Activated CD8-positive, alpha-beta T cell treated with anti-CD3 and anti-CD28 coated beads, Interleukin-2, amount 10 ng/mL, durations not matched to agents 7 days and 5 days (primary cell): ENCODE data around the gene B3GALT6. TPM values are rescaled to one million over a fixed set of nuclear protein-coding genes. Genes with fewer than 3 reads are reported as not detected.

Experiments used
- ATAC-seq: fragments of 150-1000 bp; cut with Tn5 transposase; one replicate; pipeline ENCODE4 v1.10.0; 2021; ENCODE audit warnings: moderate library complexity
- CTCF ChIA-PET: fragments of 350-600 bp; sonication (Branson Sonifier 250); formaldehyde crosslinking; loops from one replicate; lab custom pipeline; 2021; ENCODE audit warnings: antibody characterized with exemption; lab: Charles Lee
- POLR2A ChIA-PET: fragments of 350-600 bp; sonication (Branson Sonifier 250); formaldehyde crosslinking; loops from one replicate; lab custom pipeline; 2021; ENCODE audit warnings: antibody characterized with exemption; lab: Charles Lee
- DNase-seq: peaks from one replicate; pipeline ENCODE4 v3.0.0-alpha.2; 2020
- H3K27ac Mint-ChIP-seq: one replicate; pipeline ENCODE4 v1.8.0; 2021; ENCODE audit warnings: mild to moderate bottlenecking, mixed read lengths
- H3K27me3 Mint-ChIP-seq: one replicate; pipeline ENCODE4 v1.8.0; 2021; ENCODE audit warnings: low read depth, mixed read lengths
- H3K36me3 Mint-ChIP-seq: one replicate; pipeline ENCODE4 v1.8.0; 2021; ENCODE audit warnings: low read depth, mixed read lengths
- H3K4me1 Mint-ChIP-seq: one replicate; pipeline ENCODE4 v1.8.0; 2021; ENCODE audit warnings: low read depth, mixed read lengths
- H3K4me3 Mint-ChIP-seq: one replicate; pipeline ENCODE4 v1.8.0; 2021; ENCODE audit warnings: mild to moderate bottlenecking, mixed read lengths
- H3K9me3 Mint-ChIP-seq: one replicate; pipeline ENCODE4 v1.8.0; 2022; ENCODE audit warnings: mixed read lengths; ENCODE audit not compliant: insufficient read depth
- total RNA-seq, 2 experiments: library from RNA; stranded (reverse); gene quantifications; one replicate each; pipeline ENCODE4 v1.2.3, GENCODE V29; 2021

B3GALT6 gene
- total RNA-seq, 2 experiments from 2014 or later = 21.2 to 22.4 TPM

- Mint-ChIP-seq H3K27me3 (no peaks in the 10 kb centered on the region), H3K36me3 (peaks cover 10% of the 10 kb centered on the region), H3K27ac (no peak overlapping the region), H3K4me3 (no peak overlapping the region), H3K9me3 (no peaks in the 10 kb centered on the region), H3K4me1 (peaks cover 8% of the 10 kb centered on the region)
- no peak for DNase-seq
- ATAC-seq = no peak
- ChIA-PET CTCF (interaction anchor here (2.2 kb wide), 1 partner anchor 116 kb away, joined by 7 read pairs; no protein-coding TSS in a partner anchor), POLR2A (no interaction called here)
Observed at GRCh38 chr1:1238702-1239178, 6.7 kb downstream of the B3GALT6 start.

GRCh38 chr1:1239227-1239613, 7.2 kb downstream of the B3GALT6 start:
- peaks cover 3% of the 10 kb centered on the region for H3K4me1 Mint-ChIP-seq
- CTCF ChIA-PET = interaction anchor here (2.2 kb wide), 1 partner anchor 117 kb away, joined by 7 read pairs; no protein-coding TSS in a partner anchor
- H3K4me3 Mint-ChIP-seq = no peak overlapping the region
- no peaks in the 10 kb centered on the region for H3K27me3 Mint-ChIP-seq
- H3K36me3 Mint-ChIP-seq = peaks cover 5% of the 10 kb centered on the region
- no peak for ATAC-seq
- H3K27ac Mint-ChIP-seq = no peak overlapping the region
- no peaks in the 10 kb centered on the region for H3K9me3 Mint-ChIP-seq
- DNase-seq = no peak
- POLR2A ChIA-PET = no interaction called here

- no peak overlapping the region for H3K4me3 Mint-ChIP-seq
- H3K27ac Mint-ChIP-seq = no peak overlapping the region
- H3K4me1 Mint-ChIP-seq = no peaks in the 10 kb centered on the region
- no peaks in the 10 kb centered on the region for H3K9me3 Mint-ChIP-seq
- H3K27me3 Mint-ChIP-seq = no peaks in the 10 kb centered on the region
- POLR2A ChIA-PET = no interaction called here
- H3K36me3 Mint-ChIP-seq = no peaks in the 10 kb centered on the region
- CTCF ChIA-PET = no interaction called here
- DNase-seq = no peak
- no peak for ATAC-seq
Observed at GRCh38 chr1:1239614-1240347, 7.7 kb downstream of the B3GALT6 start.

- H3K4me3 Mint-ChIP-seq = no peak overlapping the region
- CTCF ChIA-PET = no interaction called here
- no peaks in the 10 kb centered on the region for H3K9me3 Mint-ChIP-seq
- H3K4me1 Mint-ChIP-seq = no peaks in the 10 kb centered on the region
- H3K27me3 Mint-ChIP-seq = no peaks in the 10 kb centered on the region
- DNase-seq = no peak
- POLR2A ChIA-PET = no interaction called here
- H3K36me3 Mint-ChIP-seq = no peaks in the 10 kb centered on the region
- ATAC-seq = no peak
- no peak overlapping the region for H3K27ac Mint-ChIP-seq
Observed at GRCh38 chr1:1240348-1240732, 8.3 kb downstream of the B3GALT6 start.

- Mint-ChIP-seq H3K27me3 (peaks cover 2% of the 10 kb centered on the region), H3K4me1 (no peaks in the 10 kb centered on the region), H3K9me3 (no peaks in the 10 kb centered on the region), H3K36me3 (no peaks in the 10 kb centered on the region), H3K27ac (no peak overlapping the region), H3K4me3 (no peak overlapping the region)
- DNase-seq (no peak), ATAC-seq (no peak)
- POLR2A ChIA-PET = no interaction called here
- CTCF ChIA-PET = no interaction called here
Observed at GRCh38 chr1:1240822-1241587, 9.0 kb downstream of the B3GALT6 start.

GRCh38 chr1:1241588-1242219, 9.7 kb downstream of the B3GALT6 start:
- DNase-seq (no peak), ATAC-seq (no peak)
- H3K27ac Mint-ChIP-seq = no peak overlapping the region
- peaks cover 3% of the 10 kb centered on the region for H3K27me3 Mint-ChIP-seq
- CTCF ChIA-PET = interaction anchor here (0.8 kb wide), 1 partner anchor 119 kb away, joined by 6 read pairs; no protein-coding TSS in a partner anchor
- no peaks in the 10 kb centered on the region for H3K36me3 Mint-ChIP-seq
- no peaks in the 10 kb centered on the region for H3K9me3 Mint-ChIP-seq
- H3K4me3 Mint-ChIP-seq = no peak overlapping the region
- POLR2A ChIA-PET = interaction anchor here (0.8 kb wide), 1 partner anchor 129 kb away, joined by 3 read pairs; no protein-coding TSS in a partner anchor
- H3K4me1 Mint-ChIP-seq = no peaks in the 10 kb centered on the region

GRCh38 chr1:1242461-1243265, 10.6 kb downstream of the B3GALT6 start:
- CTCF ChIA-PET = interaction anchor here (0.8 kb wide), 1 partner anchor 120 kb away, joined by 6 read pairs; no protein-coding TSS in a partner anchor
- no peaks in the 10 kb centered on the region for H3K4me1 Mint-ChIP-seq
- H3K4me3 Mint-ChIP-seq = no peak overlapping the region
- POLR2A ChIA-PET = interaction anchor here (0.8 kb wide), 1 partner anchor 130 kb away, joined by 3 read pairs; no protein-coding TSS in a partner anchor
- peaks cover 6% of the 10 kb centered on the region for H3K27me3 Mint-ChIP-seq
- no peaks in the 10 kb centered on the region for H3K9me3 Mint-ChIP-seq
- no peaks in the 10 kb centered on the region for H3K36me3 Mint-ChIP-seq
- H3K27ac Mint-ChIP-seq = no peak overlapping the region
- no peak for ATAC-seq
- no peak for DNase-seq

- ChIA-PET CTCF (no interaction called here), POLR2A (no interaction called here)
- peaks cover 6% of the 10 kb centered on the region for H3K27me3 Mint-ChIP-seq
- no peak for DNase-seq
- no peaks in the 10 kb centered on the region for H3K36me3 Mint-ChIP-seq
- H3K9me3 Mint-ChIP-seq = no peaks in the 10 kb centered on the region
- no peaks in the 10 kb centered on the region for H3K4me1 Mint-ChIP-seq
- no peak for ATAC-seq
- H3K27ac Mint-ChIP-seq = no peak overlapping the region
- no peak overlapping the region for H3K4me3 Mint-ChIP-seq
Observed at GRCh38 chr1:1243266-1243660, 11.2 kb downstream of the B3GALT6 start.

GRCh38 chr1:1243807-1244191, 11.8 kb downstream of the B3GALT6 start:
- Mint-ChIP-seq H3K36me3 (no peaks in the 10 kb centered on the region), H3K4me1 (no peaks in the 10 kb centered on the region), H3K4me3 (no peak overlapping the region), H3K27ac (no peak overlapping the region), H3K27me3 (peaks cover 6% of the 10 kb centered on the region), H3K9me3 (no peaks in the 10 kb centered on the region)
- ChIA-PET CTCF (no interaction called here), POLR2A (no interaction called here)
- ATAC-seq = no peak
- no peak for DNase-seq

GRCh38 chr1:1244192-1244811, 12.3 kb downstream of the B3GALT6 start:
- H3K36me3 Mint-ChIP-seq = no peaks in the 10 kb centered on the region
- ATAC-seq = no peak
- no peak overlapping the region for H3K27ac Mint-ChIP-seq
- no peak overlapping the region for H3K4me3 Mint-ChIP-seq
- DNase-seq = no peak
- ChIA-PET POLR2A (no interaction called here), CTCF (no interaction called here)
- H3K9me3 Mint-ChIP-seq = no peaks in the 10 kb centered on the region
- H3K4me1 Mint-ChIP-seq = no peaks in the 10 kb centered on the region
- H3K27me3 Mint-ChIP-seq = peaks cover 6% of the 10 kb centered on the region
